ENCODE data around the gene HDAC9. TPM values are rescaled to one million over a fixed set of nuclear protein-coding genes. Genes with fewer than 3 reads are reported as not detected.
"Not testable (repeated sequence)": the region's sequence is repeated elsewhere in the genome, so short reads cannot be mapped to it uniquely, and the experiment has no call there.

Gene HDAC9
- total RNA-seq, 1 donor from 2014 or later = 27.6 TPM

- no peak for DNase-seq (ENCODE audit: low read depth)
- H3K27me3 Mint-ChIP-seq (ENCODE audit: low read depth, unreplicated experiment) = no peaks in the 10 kb centered on the region
- FAIRE-seq = no peak
Measured at GRCh38 chr7:18724318-18724717, 228.8 kb downstream of the HDAC9 start.

GRCh38 chr7:18727115-18727870 is 231.7 kb downstream of the HDAC9 start:
- Histone ChIP-seq H2AFZ (ENCODE audit: low read depth, low read length) (peak overlapping the region; percentile 14), H3K27me3 (ENCODE audit: insufficient read depth, low read length) (no peaks in the 10 kb centered on the region), H4K20me1 (ENCODE audit: insufficient read depth, low read length) (no peaks in the 10 kb centered on the region), H3K9me3 (ENCODE audit: insufficient read depth, low read depth, low read length) (no peaks in the 10 kb centered on the region), H3K79me2 (ENCODE audit: insufficient read depth, low read length) (no peaks in the 10 kb centered on the region), H3K4me1 (ENCODE audit: insufficient read depth, low read length) (no peaks in the 10 kb centered on the region), H3K27ac (ENCODE audit: low read depth, low read length) (no peak overlapping the region), H3K4me3 (ENCODE audit: insufficient read depth, low read depth, low read length) (no peak overlapping the region), H3K9ac (ENCODE audit: low read length) (no peak overlapping the region), H3K36me3 (ENCODE audit: insufficient read depth, low read length) (no peaks in the 10 kb centered on the region), H3K4me2 (ENCODE audit: low read length) (no peak overlapping the region)
- no peak overlapping the region for H3K4me3 Mint-ChIP-seq (ENCODE audit: unreplicated experiment)
- peaks cover 7% of the 10 kb centered on the region for H3K4me1 Mint-ChIP-seq (ENCODE audit: low read depth, unreplicated experiment)
- TF ChIP-seq EZH2 (IDR thresholded peaks at IDR 0.05; ENCODE audit: insufficient read depth, low read length) = no peak
- TF ChIP-seq CTCF (IDR thresholded peaks at IDR 0.05; ENCODE audit: insufficient read depth, low read depth, low read length) = no peak
- H3K27me3 Mint-ChIP-seq (ENCODE audit: low read depth, unreplicated experiment) = no peaks in the 10 kb centered on the region
- peak; percentile 4 for DNase-seq (ENCODE audit: low read depth)
- H3K27ac Mint-ChIP-seq (ENCODE audit: unreplicated experiment) = peak overlapping the region; percentile 73
- H3K36me3 Mint-ChIP-seq (ENCODE audit: low read depth, unreplicated experiment) = no peaks in the 10 kb centered on the region
- H3K9me3 Mint-ChIP-seq (ENCODE audit: unreplicated experiment) = no peaks in the 10 kb centered on the region
- FAIRE-seq = no peak

More at GRCh38 chr7:18724318-18724717, 228.8 kb downstream of the HDAC9 start:
- TF ChIP-seq CTCF (IDR thresholded peaks at IDR 0.05; ENCODE audit: insufficient read depth, low read depth, low read length) (no peak), EZH2 (IDR thresholded peaks at IDR 0.05; ENCODE audit: insufficient read depth, low read length) (no peak)
- no peaks in the 10 kb centered on the region for H3K36me3 ChIP-seq (ENCODE audit: insufficient read depth, low read length)
- no peak overlapping the region for H3K9ac ChIP-seq (ENCODE audit: low read length)
- no peak overlapping the region for H3K27ac ChIP-seq (ENCODE audit: low read depth, low read length)
- no peaks in the 10 kb centered on the region for H3K4me1 ChIP-seq (ENCODE audit: insufficient read depth, low read length)
- Mint-ChIP-seq H3K36me3 (ENCODE audit: low read depth, unreplicated experiment) (no peaks in the 10 kb centered on the region), H3K4me1 (ENCODE audit: low read depth, unreplicated experiment) (peaks cover 7% of the 10 kb centered on the region), H3K27ac (ENCODE audit: unreplicated experiment) (no peak overlapping the region), H3K4me3 (ENCODE audit: unreplicated experiment) (no peak overlapping the region), H3K9me3 (ENCODE audit: unreplicated experiment) (no peaks in the 10 kb centered on the region)
- no peak overlapping the region for H2AFZ ChIP-seq (ENCODE audit: low read depth, low read length)
- H3K27me3 ChIP-seq (ENCODE audit: insufficient read depth, low read length) = no peaks in the 10 kb centered on the region
- no peak overlapping the region for H3K4me3 ChIP-seq (ENCODE audit: insufficient read depth, low read depth, low read length)
- H3K4me2 ChIP-seq (ENCODE audit: low read length) = no peak overlapping the region
- H4K20me1 ChIP-seq (ENCODE audit: insufficient read depth, low read length) = no peaks in the 10 kb centered on the region
- H3K9me3 ChIP-seq (ENCODE audit: insufficient read depth, low read depth, low read length) = no peaks in the 10 kb centered on the region
- no peaks in the 10 kb centered on the region for H3K79me2 ChIP-seq (ENCODE audit: insufficient read depth, low read length)

- peaks cover 14% of the 10 kb centered on the region for H3K9me3 Mint-ChIP-seq (ENCODE audit: unreplicated experiment)
- H3K36me3 ChIP-seq (ENCODE audit: insufficient read depth, low read length); H3K4me1 ChIP-seq (ENCODE audit: insufficient read depth, low read length); FAIRE-seq; H3K27ac Mint-ChIP-seq (ENCODE audit: unreplicated experiment); H3K4me3 Mint-ChIP-seq (ENCODE audit: unreplicated experiment); H3K79me2 ChIP-seq (ENCODE audit: insufficient read depth, low read length); H2AFZ ChIP-seq (ENCODE audit: low read depth, low read length); H3K27me3 Mint-ChIP-seq (ENCODE audit: low read depth, unreplicated experiment); H3K9ac ChIP-seq (ENCODE audit: low read length); H3K4me1 Mint-ChIP-seq (ENCODE audit: low read depth, unreplicated experiment); H3K4me3 ChIP-seq (ENCODE audit: insufficient read depth, low read depth, low read length); H3K27me3 ChIP-seq (ENCODE audit: insufficient read depth, low read length); H3K4me2 ChIP-seq (ENCODE audit: low read length); H3K27ac ChIP-seq (ENCODE audit: low read depth, low read length); H4K20me1 ChIP-seq (ENCODE audit: insufficient read depth, low read length); H3K9me3 ChIP-seq (ENCODE audit: insufficient read depth, low read depth, low read length); H3K36me3 Mint-ChIP-seq (ENCODE audit: low read depth, unreplicated experiment); DNase-seq (ENCODE audit: low read depth): not testable (repeated sequence)
Measured at GRCh38 chr7:18736012-18736411, 240.5 kb downstream of the HDAC9 start.

All from astrocyte (in vitro differentiated cells and primary cell).